SH-SY5Y (cell line): Measurements from ENCODE around the gene GGCX.

Experiments
- GATA2 ChIP-seq: IDR thresholded peaks from 2 replicates; pipeline ENCODE4 v1.6.1; 2011; ENCODE audit warnings: mild to moderate bottlenecking, low read depth, low read length
- GATA3 ChIP-seq: IDR thresholded peaks from 2 replicates; pipeline ENCODE4 v1.6.1; 2011; ENCODE audit warnings: low read depth, mild to moderate bottlenecking, low read length, moderate library complexity

GRCh38 chr2:85540133-85540648, 21.1 kb downstream of the GGCX start:
- TF ChIP-seq GATA3, result no peak
- no peak for TF ChIP-seq GATA2
